PC-9 (cell line): ENCODE data around the gene ZCRB1. TPM values are rescaled to one million over a fixed set of nuclear protein-coding genes. Genes with fewer than 3 reads are reported as not detected.

Source experiments
- BruUV-seq: library from RNA; stranded (reverse); fragments of 400-500 nt; replicated peaks from 2 replicates; lab custom pipeline; 2021; lab: Mats Ljungman, UMichigan
- CTCF ChIA-PET: fragments of 300-600 bp; sonication (Branson Sonifier 250); formaldehyde crosslinking; loops from one replicate; lab custom pipeline; 2022; ENCODE audit warnings: antibody characterized with exemption; lab: Charles Lee
- POLR2A ChIA-PET: fragments of 300-600 bp; sonication (Branson Sonifier 250); formaldehyde crosslinking; loops from one replicate; lab custom pipeline; 2022; ENCODE audit warnings: antibody characterized with exemption; ENCODE audit not compliant: unreplicated experiment; lab: Charles Lee
- DNase-seq, 2 experiments: peaks; one replicate each; pipeline versions ENCODE4 v3.0.0 to v3.0.0-alpha.2; 2015 to 2022; ENCODE audit warnings: mixed read lengths in 1 of 2
- H2AFZ ChIP-seq: fragments of 200-600 bp; sonication (generic); 2 replicates; pipeline ENCODE4 v1.8.1; 2017; ENCODE audit warnings: antibody characterized with exemption
- H3F3A ChIP-seq: fragments of 200-600 bp; sonication (generic); 2 replicates; pipeline ENCODE4 v1.8.1; 2017; ENCODE audit warnings: antibody characterized with exemption, mild to moderate bottlenecking, low read depth; ENCODE audit not compliant: insufficient read depth
- H3K27ac ChIP-seq: fragments of 200-600 bp; sonication (generic); 2 replicates; pipeline ENCODE4 v1.6.1; 2016; ENCODE audit warnings: mixed run types
- H3K27me3 ChIP-seq: fragments of 200-600 bp; sonication (generic); 2 replicates; pipeline ENCODE4 v1.6.1; 2016; ENCODE audit warnings: low read depth, mixed run types; ENCODE audit not compliant: insufficient read depth
- H3K36me3 ChIP-seq: fragments of 200-600 bp; sonication (generic); 2 replicates; pipeline ENCODE4 v1.6.1; 2016; ENCODE audit warnings: low read depth, mixed run types
- H3K4me1 ChIP-seq: fragments of 200-600 bp; sonication (generic); replicated peaks from 2 replicates; pipeline ENCODE4 v1.6.1; 2016; ENCODE audit warnings: mixed run types; ENCODE audit not compliant: insufficient read depth
- H3K4me2 ChIP-seq: fragments of 200-600 bp; sonication (generic); 2 replicates; pipeline ENCODE4 v1.6.1; 2017; ENCODE audit warnings: mixed run types
- H3K4me3 ChIP-seq: fragments of 200-600 bp; sonication (generic); 2 replicates; pipeline ENCODE4 v1.6.1; 2016; ENCODE audit warnings: mixed run types
- H3K79me2 ChIP-seq: fragments of 200-600 bp; sonication (generic); 2 replicates; pipeline ENCODE4 v1.6.1; 2017; ENCODE audit warnings: low read depth, mixed run types
- H3K9me2 ChIP-seq: fragments of 200-600 bp; sonication (generic); 2 replicates; pipeline ENCODE4 v1.8.1; 2017; ENCODE audit warnings: mild to moderate bottlenecking; ENCODE audit not compliant: insufficient read depth
- H3K9me3 ChIP-seq: fragments of 200-600 bp; sonication (generic); 2 replicates; pipeline ENCODE4 v1.8.1; 2016; ENCODE audit warnings: low read depth; ENCODE audit not compliant: insufficient read depth
- H4K20me1 ChIP-seq: fragments of 200-600 bp; sonication (generic); 2 replicates; pipeline ENCODE4 v1.8.1; 2017; ENCODE audit not compliant: insufficient read depth
- CTCF ChIP-seq: fragments of 200-600 bp; sonication (generic); conservative IDR thresholded peaks from 2 replicates; pipeline ENCODE4 v1.6.1; 2017; ENCODE audit warnings: mixed run types, antibody characterized with exemption, mild to moderate bottlenecking, moderate library complexity
- EZH2 ChIP-seq: fragments of 200-600 bp; sonication (generic); IDR thresholded peaks from 2 replicates; pipeline ENCODE4 v1.8.0; 2017; ENCODE audit warnings: antibody characterized with exemption, low read depth
- intact Hi-C: fragments of 100-400 bp; cut with micrococcal nuclease; formaldehyde crosslinking; loops from one replicate; pipeline ENCODE4 v1.10.0; 2022; ENCODE audit not compliant: unreplicated experiment
- total RNA-seq: library from RNA; stranded (reverse); gene quantifications from 2 replicates; pipeline ENCODE4 v1.2.3, GENCODE V29; 2021

The ZCRB1 gene
- total RNA-seq, 1 experiment from 2014 or later = 69.3 TPM

DNA sequence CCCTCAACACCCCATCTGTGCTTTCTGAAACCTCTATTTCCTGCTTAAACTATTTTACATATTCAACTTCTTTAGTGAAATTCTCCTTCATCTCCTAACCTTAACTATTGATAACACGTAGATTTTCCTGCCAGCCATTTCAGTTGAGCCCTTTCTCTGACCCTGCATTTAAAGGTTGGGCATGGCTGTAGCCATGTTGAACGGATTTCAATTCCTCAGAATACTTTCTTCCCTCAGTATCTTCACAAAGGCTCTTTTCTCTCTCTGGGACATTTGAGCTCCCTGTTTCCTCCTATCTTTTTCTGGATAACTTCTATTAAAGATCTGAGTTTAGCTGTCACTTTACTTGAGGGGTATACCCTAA is 1.3 kb upstream of the ZCRB1 start:
- Histone ChIP-seq H3K79me2 (peaks cover 73% of the 10 kb centered on the region), H3K9me2 (no peaks in the 10 kb centered on the region), H3K4me1 (peaks cover 17% of the 10 kb centered on the region), H3K9me3 (no peaks in the 10 kb centered on the region), H4K20me1 (peaks cover 29% of the 10 kb centered on the region), H3K4me2 (peak overlapping the region; percentile 82), H3F3A (peaks cover 9% of the 10 kb centered on the region), H2AFZ (0 out of 2 replicates have a peak overlapping the region, but pooled peaks have one; percentile 96), H3K4me3 (peak overlapping the region; percentile 95), H3K27me3 (no peaks in the 10 kb centered on the region), H3K36me3 (no peaks in the 10 kb centered on the region), H3K27ac (no peak overlapping the region)
- intact Hi-C loops = loop anchor here (5.0 kb wide), 2 partner anchors 90 to 185 kb away; partner anchors contain the start of genes GXYLT1 and YAF2
- ChIA-PET CTCF (no interaction called here), POLR2A (interaction anchor here (0.7 kb wide), 1 partner anchor 185 kb away, joined by 16 read pairs; no protein-coding TSS in a partner anchor)
- BruUV-seq = no TSS peak
- TF ChIP-seq EZH2 = no peak
- TF ChIP-seq CTCF = no peak
- DNase-seq = no peak

GRCh38 chr12:42326541-42327226 is 790 bp upstream of the ZCRB1 start:
- no peaks in the 10 kb centered on the region for H3K9me2 ChIP-seq
- H3K36me3 ChIP-seq = no peaks in the 10 kb centered on the region; the same call in 1 of the 2 replicates
- CTCF ChIA-PET = no interaction called here
- intact Hi-C loops = loop anchor here (5.0 kb wide), 2 partner anchors 89 to 184 kb away; partner anchors contain the start of genes GXYLT1 and YAF2
- no peak for TF ChIP-seq CTCF
- TF ChIP-seq EZH2 = no peak
- H3F3A ChIP-seq = peaks cover 5% of the 10 kb centered on the region
- BruUV-seq = TSS peak; percentile 56
- POLR2A ChIA-PET = no interaction called here
- no peaks in the 10 kb centered on the region for H3K9me3 ChIP-seq
- H3K27me3 ChIP-seq = no peaks in the 10 kb centered on the region
- peak overlapping the region; percentile 95 for H3K4me3 ChIP-seq
- peaks cover 17% of the 10 kb centered on the region for H3K4me1 ChIP-seq
- peak overlapping the region; percentile 64 for H3K27ac ChIP-seq
- H3K4me2 ChIP-seq = peak overlapping the region; percentile 82
- peaks cover 68% of the 10 kb centered on the region for H3K79me2 ChIP-seq
- DNase-seq = peak in 1 of 2 experiments; percentile 11
- peaks cover 23% of the 10 kb centered on the region for H4K20me1 ChIP-seq
- H2AFZ ChIP-seq = peak overlapping the region; percentile 96

GRCh38 chr12:42325326-42325652 is 605 bp downstream of the ZCRB1 start:
- ChIA-PET CTCF (no interaction called here), POLR2A (interaction anchor here (0.7 kb wide), 1 partner anchor 1496 kb away, joined by 3 read pairs; no protein-coding TSS in a partner anchor)
- H3K4me1 ChIP-seq = peaks cover 17% of the 10 kb centered on the region
- peak overlapping the region; percentile 95 for H3K4me3 ChIP-seq
- peak overlapping the region; percentile 96 for H2AFZ ChIP-seq
- no TSS peak for BruUV-seq
- intact Hi-C loops = loop anchor here (5.0 kb wide), 2 partner anchors 88 to 183 kb away; partner anchors contain the start of genes GXYLT1 and YAF2
- H3F3A ChIP-seq = peaks cover 3% of the 10 kb centered on the region; the same call in 1 of the 2 replicates
- H3K27me3 ChIP-seq = no peaks in the 10 kb centered on the region
- no peaks in the 10 kb centered on the region; the same call in 1 of the 2 replicates for H3K36me3 ChIP-seq
- TF ChIP-seq CTCF = no peak
- no peak for TF ChIP-seq EZH2
- peak overlapping the region; percentile 64 for H3K27ac ChIP-seq
- H3K9me2 ChIP-seq = no peaks in the 10 kb centered on the region
- peak overlapping the region; percentile 82 for H3K4me2 ChIP-seq
- H3K79me2 ChIP-seq = peaks cover 56% of the 10 kb centered on the region
- peaks cover 13% of the 10 kb centered on the region; the same call in 1 of the 2 replicates for H4K20me1 ChIP-seq
- no peaks in the 10 kb centered on the region for H3K9me3 ChIP-seq
- no peak for DNase-seq
